AG04449 (cell line): ENCODE measurements around the gene BROX.

Experiments used
- CTCF ChIA-PET: fragments of 350-600 bp; formaldehyde crosslinking; extraction: SDS; loops from one replicate; lab custom pipeline; 2021; ENCODE audit warnings: antibody characterized with exemption; lab: Yijun Ruan, JAX
- POLR2A ChIA-PET: fragments of 400-600, 350-600 bp; formaldehyde crosslinking; extraction: SDS; loops from one replicate; lab custom pipeline; 2020; ENCODE audit warnings: antibody characterized with exemption, inconsistent platforms; lab: Yijun Ruan, JAX
- DNase-seq: peaks from one replicate; pipeline ENCODE4 v3.0.0-alpha.2; 2010; ENCODE audit warnings: low read depth, low spot score
- H3K4me3 ChIP-seq: 2 replicates; pipeline ENCODE4 v1.5.1; 2011; ENCODE audit warnings: low read depth, mild to moderate bottlenecking, control low read depth, low read length
- TF ChIP-seq, protein P1 (sequence below): IDR thresholded peaks from one replicate; pipeline ENCODE4 v1.5.1; 2011; ENCODE audit warnings: mild to moderate bottlenecking, moderate library complexity, low read length, control low read depth, inconsistent platforms; ENCODE audit not compliant: insufficient read depth; ENCODE audit errors: missing control alignments

BROX gene

DNA sequence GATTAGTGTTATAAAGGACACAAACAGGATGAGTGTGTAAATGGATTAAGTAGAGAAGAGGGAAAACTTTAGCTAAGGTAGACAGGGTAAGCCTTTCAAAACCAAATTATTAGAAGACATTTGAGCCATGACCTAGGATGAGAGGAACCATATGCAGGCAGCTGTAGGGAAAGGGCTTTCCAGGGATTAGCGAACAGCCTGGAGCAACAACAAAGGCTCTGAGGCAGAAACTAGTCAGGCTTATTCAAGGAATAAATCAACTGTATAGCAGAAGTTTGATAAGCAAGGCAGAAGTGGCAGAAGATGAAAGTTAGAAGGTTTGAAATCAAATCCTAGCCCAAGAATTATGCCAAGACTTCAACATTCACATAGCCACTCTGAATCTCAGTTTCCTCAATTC, 21.3 kb upstream of the BROX start:
- no peak overlapping the region for H3K4me3 ChIP-seq
- TF ChIP-seq, protein P1, sequence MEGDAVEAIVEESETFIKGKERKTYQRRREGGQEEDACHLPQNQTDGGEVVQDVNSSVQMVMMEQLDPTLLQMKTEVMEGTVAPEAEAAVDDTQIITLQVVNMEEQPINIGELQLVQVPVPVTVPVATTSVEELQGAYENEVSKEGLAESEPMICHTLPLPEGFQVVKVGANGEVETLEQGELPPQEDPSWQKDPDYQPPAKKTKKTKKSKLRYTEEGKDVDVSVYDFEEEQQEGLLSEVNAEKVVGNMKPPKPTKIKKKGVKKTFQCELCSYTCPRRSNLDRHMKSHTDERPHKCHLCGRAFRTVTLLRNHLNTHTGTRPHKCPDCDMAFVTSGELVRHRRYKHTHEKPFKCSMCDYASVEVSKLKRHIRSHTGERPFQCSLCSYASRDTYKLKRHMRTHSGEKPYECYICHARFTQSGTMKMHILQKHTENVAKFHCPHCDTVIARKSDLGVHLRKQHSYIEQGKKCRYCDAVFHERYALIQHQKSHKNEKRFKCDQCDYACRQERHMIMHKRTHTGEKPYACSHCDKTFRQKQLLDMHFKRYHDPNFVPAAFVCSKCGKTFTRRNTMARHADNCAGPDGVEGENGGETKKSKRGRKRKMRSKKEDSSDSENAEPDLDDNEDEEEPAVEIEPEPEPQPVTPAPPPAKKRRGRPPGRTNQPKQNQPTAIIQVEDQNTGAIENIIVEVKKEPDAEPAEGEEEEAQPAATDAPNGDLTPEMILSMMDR = no peak
- no peak for DNase-seq
- ChIA-PET CTCF (no interaction called here), POLR2A (no interaction called here)

DNA sequence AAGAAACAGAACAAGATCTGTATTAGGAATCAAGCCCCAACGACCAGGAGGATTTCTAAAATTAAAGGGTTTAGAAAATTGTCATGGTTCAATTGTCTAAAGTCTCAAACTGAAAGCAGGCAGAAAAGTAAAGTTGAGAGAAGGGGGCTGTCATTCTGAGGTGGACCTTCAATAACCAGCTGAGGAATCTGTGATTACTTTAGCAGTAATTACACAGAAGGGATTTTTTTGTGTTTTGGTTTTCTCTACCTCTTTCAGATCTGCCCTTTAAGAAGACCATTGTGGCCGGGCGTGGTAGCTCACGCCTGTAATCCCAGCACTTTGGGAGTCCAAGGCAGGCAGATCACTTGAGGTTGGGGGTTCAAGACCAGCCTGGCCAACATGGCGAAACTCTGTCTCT, 17.4 kb upstream of the BROX start:
- POLR2A ChIA-PET = no interaction called here

DNA sequence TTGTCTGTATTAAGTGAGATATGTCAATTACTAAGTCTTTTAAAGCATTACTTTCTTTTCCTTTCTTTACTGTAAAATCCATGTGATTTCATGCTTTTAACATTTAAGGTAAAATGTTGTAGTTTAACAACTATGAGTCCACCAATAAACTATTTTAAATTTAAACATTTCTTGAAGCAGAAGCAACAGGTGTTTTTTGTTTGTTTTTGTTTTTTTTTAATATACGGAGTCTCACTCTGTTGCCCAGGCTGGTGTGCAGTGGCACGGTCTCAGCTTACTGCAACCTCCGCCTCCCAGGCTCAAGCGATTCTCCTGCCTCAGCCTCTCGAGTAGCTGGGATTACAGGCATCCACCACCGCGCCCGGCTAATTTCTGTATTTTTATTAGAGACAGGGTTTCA, 15.6 kb upstream of the BROX start:
- no peak for DNase-seq
- POLR2A ChIA-PET = no interaction called here
- CTCF ChIA-PET = interaction anchor here (1.1 kb wide), 1 partner anchor 12 kb away, joined by 3 read pairs; no protein-coding TSS in a partner anchor
- TF ChIP-seq, protein P1 = no peak
- H3K4me3 ChIP-seq = no peak overlapping the region

More for the DNA sequence above, 17.4 kb upstream of the BROX start:
- CTCF ChIA-PET = interaction anchor here (1.2 kb wide), 1 partner anchor 395 kb away, joined by 3 read pairs; no protein-coding TSS in a partner anchor
- no peak overlapping the region for H3K4me3 ChIP-seq
- DNase-seq = no peak
- TF ChIP-seq, protein P1 = no peak

DNA sequence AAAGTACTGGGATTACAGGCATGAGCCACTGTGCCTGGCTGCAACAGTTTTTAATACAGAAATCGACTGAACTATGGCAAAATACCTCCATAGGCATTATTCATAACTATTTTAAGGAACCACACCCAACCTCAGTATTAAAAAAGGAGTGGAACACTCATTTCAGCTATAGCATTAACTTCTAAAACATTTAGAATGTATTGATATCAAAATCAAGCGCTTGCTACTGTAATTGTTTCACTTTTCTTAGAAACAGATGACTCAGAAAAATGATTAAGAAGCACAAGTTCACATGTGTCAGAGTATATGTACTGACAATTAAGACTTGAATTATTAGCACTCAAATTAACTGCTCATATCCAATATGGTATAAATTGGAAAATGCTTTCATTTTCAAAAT, 15.2 kb upstream of the BROX start:
- ChIA-PET POLR2A (no interaction called here), CTCF (interaction anchor here (1.1 kb wide), 1 partner anchor 12 kb away, joined by 3 read pairs; no protein-coding TSS in a partner anchor)
- DNase-seq = no peak
- TF ChIP-seq, protein P1 = no peak
- no peak overlapping the region for H3K4me3 ChIP-seq

DNA sequence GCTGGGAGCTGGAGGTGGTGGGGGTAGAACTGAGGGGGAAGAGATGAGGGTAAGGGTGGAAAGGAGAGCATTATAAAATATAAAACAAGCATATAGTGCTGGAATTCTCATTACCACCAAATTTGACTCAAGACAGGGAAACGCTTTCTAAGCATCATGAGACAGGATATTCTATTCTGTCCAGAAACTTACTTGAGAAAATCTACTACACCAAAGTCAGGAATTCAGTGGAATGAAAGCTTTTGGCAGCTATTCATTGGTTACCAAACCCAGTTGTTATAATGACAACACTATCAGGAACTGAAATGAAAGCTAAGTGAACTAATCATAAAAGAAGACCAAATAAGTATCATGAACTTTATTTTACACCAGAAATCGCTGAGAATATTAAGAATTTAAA, 14.5 kb upstream of the BROX start:
- ChIA-PET POLR2A (no interaction called here), CTCF (interaction anchor here (0.8 to 1.1 kb wide), 2 partner anchors 11 to 13 kb away, joined by 3 to 5 read pairs; no protein-coding TSS in a partner anchor)
- no peak overlapping the region for H3K4me3 ChIP-seq
- TF ChIP-seq, protein P1 = no peak
- DNase-seq = no peak

DNA sequence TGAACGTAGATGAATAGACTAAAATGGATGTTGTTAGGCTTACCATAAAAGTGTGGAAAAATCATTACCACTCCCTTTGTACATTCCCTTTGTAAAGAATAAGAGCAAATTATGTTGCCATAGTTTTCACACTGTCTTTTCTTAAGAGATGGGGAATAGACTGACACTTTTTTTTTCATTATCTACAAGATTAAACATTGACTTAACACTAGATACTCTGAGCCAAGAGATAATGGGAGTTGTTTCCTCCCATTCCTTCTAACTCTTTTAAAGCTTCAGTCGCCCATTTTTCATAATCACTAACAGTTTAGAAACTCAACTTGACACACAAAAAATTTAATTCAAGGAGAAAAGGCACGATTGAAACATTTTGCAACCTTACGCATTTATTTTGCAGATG, 10.2 kb upstream of the BROX start:
- DNase-seq = no peak
- H3K4me3 ChIP-seq = no peak overlapping the region
- POLR2A ChIA-PET = no interaction called here
- CTCF ChIA-PET = no interaction called here
- TF ChIP-seq, protein P1 = no peak
